ENCODE data around the gene POM121. TPM values are rescaled to one million over a fixed set of nuclear protein-coding genes. Genes with fewer than 3 reads are reported as not detected.
"Not testable (repeated sequence)": the region's sequence is repeated elsewhere in the genome, so short reads cannot be mapped to it uniquely, and the experiment has no call there.

POM121 gene
- total RNA-seq, 1 experiment from 2014 or later = 79.0 TPM

- not testable (repeated sequence) for H3K9me3 Mint-ChIP-seq; DNase-seq; H4K5ac ChIP-seq (ENCODE audit: insufficient read length, low read depth, low read length); H3K36me3 Mint-ChIP-seq (ENCODE audit: insufficient read depth in 1 of 3, low read depth in 3 of 3); H3K27ac ChIP-seq (ENCODE audit: insufficient read length, low read depth, low read length); H3K56ac ChIP-seq (ENCODE audit: insufficient read length, low read depth, low read length); H3K27me3 Mint-ChIP-seq (ENCODE audit: low read depth); H3K4ac ChIP-seq (ENCODE audit: low read depth, low read length); H3K79me2 ChIP-seq (ENCODE audit: insufficient read depth, low read length); H2BK20ac ChIP-seq (ENCODE audit: low read depth, low read length, poor library complexity, severe bottlenecking); H2BK15ac ChIP-seq (ENCODE audit: low read depth, low read length); H4K20me1 ChIP-seq (ENCODE audit: control insufficient read depth, insufficient read depth, insufficient read length); H3K79me1 ChIP-seq (ENCODE audit: insufficient read depth, low read depth, low read length, poor library complexity, severe bottlenecking); H3K27me3 ChIP-seq (ENCODE audit: insufficient read depth, low read length); H2AFZ ChIP-seq (ENCODE audit: low read length); H2AK5ac ChIP-seq (ENCODE audit: insufficient read length, low read length); H3K4me2 ChIP-seq (ENCODE audit: insufficient read depth, insufficient read length, low read length); H3K4me1 ChIP-seq (ENCODE audit: insufficient read depth, low read length); H3K23me2 ChIP-seq (ENCODE audit: insufficient read length, low read depth, low read length, poor library complexity, severe bottlenecking); H3K18ac ChIP-seq (ENCODE audit: insufficient read length, low read depth, low read length); H2BK120ac ChIP-seq (ENCODE audit: low read depth, low read length, poor library complexity, severe bottlenecking); H3K9me3 ChIP-seq (ENCODE audit: control insufficient read depth, low read depth, low read length); H4K91ac ChIP-seq (ENCODE audit: insufficient read length, low read depth, low read length); H2BK12ac ChIP-seq (ENCODE audit: insufficient read length, low read depth, low read length); H4K8ac ChIP-seq (replicated peaks; ENCODE audit: insufficient read length, low read depth, low read length); H3K14ac ChIP-seq (ENCODE audit: insufficient read depth, low read length); H3K4me3 Mint-ChIP-seq; H3K27ac Mint-ChIP-seq; H3T11ph ChIP-seq (ENCODE audit: low read length); H3K9ac ChIP-seq (ENCODE audit: extremely low read depth, insufficient read length, low read length); H3K23ac ChIP-seq (ENCODE audit: insufficient read length, low read depth, low read length); H3K4me1 Mint-ChIP-seq; H2BK5ac ChIP-seq (ENCODE audit: insufficient read length, low read length)
- no CpG with 5 or more reads among the region's 8 CpGs for WGBS (ENCODE audit: extremely low coverage, insufficient read length, low lambda C conversion rate)
Observed at GRCh38 chr7:72963056-72963455, 38.2 kb downstream of the POM121 start.

GRCh38 chr7:72965186-72965975 lies 40.5 kb downstream of the POM121 start:
- not testable (repeated sequence) for H3K18ac ChIP-seq (ENCODE audit: insufficient read length, low read depth, low read length); H3K4me3 Mint-ChIP-seq; H3K79me2 ChIP-seq (ENCODE audit: insufficient read depth, low read length); H3K56ac ChIP-seq (ENCODE audit: insufficient read length, low read depth, low read length); H3T11ph ChIP-seq (ENCODE audit: low read length); DNase-seq; H3K27me3 ChIP-seq (ENCODE audit: insufficient read depth, low read length); H3K4me1 Mint-ChIP-seq; H3K79me1 ChIP-seq (ENCODE audit: insufficient read depth, low read depth, low read length, poor library complexity, severe bottlenecking); H3K4me2 ChIP-seq (ENCODE audit: insufficient read depth, insufficient read length, low read length); H2BK12ac ChIP-seq (ENCODE audit: insufficient read length, low read depth, low read length); H3K4ac ChIP-seq (ENCODE audit: low read depth, low read length); H3K27ac Mint-ChIP-seq; H2AFZ ChIP-seq (ENCODE audit: low read length); H3K9me3 Mint-ChIP-seq; H3K27ac ChIP-seq (ENCODE audit: insufficient read length, low read depth, low read length); H3K23ac ChIP-seq (ENCODE audit: insufficient read length, low read depth, low read length); H2BK5ac ChIP-seq (ENCODE audit: insufficient read length, low read length); H2BK15ac ChIP-seq (ENCODE audit: low read depth, low read length); H2AK5ac ChIP-seq (ENCODE audit: insufficient read length, low read length); H2BK20ac ChIP-seq (ENCODE audit: low read depth, low read length, poor library complexity, severe bottlenecking); H3K9ac ChIP-seq (ENCODE audit: extremely low read depth, insufficient read length, low read length); H4K91ac ChIP-seq (ENCODE audit: insufficient read length, low read depth, low read length); H4K20me1 ChIP-seq (ENCODE audit: control insufficient read depth, insufficient read depth, insufficient read length); H3K4me1 ChIP-seq (ENCODE audit: insufficient read depth, low read length); H3K27me3 Mint-ChIP-seq (ENCODE audit: low read depth); H4K8ac ChIP-seq (replicated peaks; ENCODE audit: insufficient read length, low read depth, low read length); H3K23me2 ChIP-seq (ENCODE audit: insufficient read length, low read depth, low read length, poor library complexity, severe bottlenecking); H2BK120ac ChIP-seq (ENCODE audit: low read depth, low read length, poor library complexity, severe bottlenecking); H3K9me3 ChIP-seq (ENCODE audit: control insufficient read depth, low read depth, low read length); H3K36me3 Mint-ChIP-seq (ENCODE audit: insufficient read depth in 1 of 3, low read depth in 3 of 3); H3K14ac ChIP-seq (ENCODE audit: insufficient read depth, low read length); H4K5ac ChIP-seq (ENCODE audit: insufficient read length, low read depth, low read length)
- WGBS (ENCODE audit: extremely low coverage, insufficient read length, low lambda C conversion rate) = no CpG with 5 or more reads among the region's 31 CpGs
